ENCODE measurements around the gene ANKFY1.
"Not testable (repeated sequence)": the region's sequence is repeated elsewhere in the genome, so short reads cannot be mapped to it uniquely, and the experiment has no call there.

The ANKFY1 gene

DNA sequence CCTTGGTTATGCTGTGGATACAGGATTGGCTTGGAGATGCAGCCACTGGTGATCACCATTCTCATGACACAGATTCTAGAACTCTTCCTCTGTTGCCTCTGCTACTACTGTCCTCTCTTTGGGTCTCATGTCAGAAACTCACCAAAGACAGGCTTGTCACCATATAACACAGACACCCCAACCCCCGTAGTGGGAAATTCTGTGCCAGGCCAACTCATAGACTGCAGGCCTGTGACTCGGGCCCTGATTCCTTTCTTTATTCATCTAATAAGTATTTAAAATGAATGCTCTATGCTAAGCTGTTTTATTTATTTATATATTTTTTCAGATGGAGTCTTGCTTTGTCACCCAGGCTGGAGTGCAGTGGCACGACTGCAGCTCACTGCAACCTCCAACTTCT is 111.3 kb downstream of the ANKFY1 start:
- no peak for DNase-seq

DNA sequence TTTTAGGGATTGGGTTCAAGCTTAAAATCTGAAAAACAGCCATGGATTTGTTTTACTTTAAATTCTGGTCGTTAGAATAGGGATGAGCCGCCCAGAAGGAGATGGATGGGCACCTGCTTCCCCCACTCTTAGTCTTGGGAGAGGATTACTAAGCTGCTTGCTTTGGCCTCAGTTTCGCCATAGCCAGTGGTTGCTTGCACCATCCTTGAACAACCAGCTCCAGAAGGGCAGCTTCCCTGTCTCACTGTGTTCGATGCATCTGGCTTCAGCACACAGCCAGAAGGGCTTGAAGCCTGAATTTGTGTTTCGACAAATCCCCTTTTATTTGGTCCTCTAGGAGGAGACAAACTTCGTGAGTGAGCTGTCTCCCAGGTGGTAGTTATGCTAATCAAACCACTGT is 113.7 kb downstream of the ANKFY1 start:
- DNase-seq, result no peak

DNA sequence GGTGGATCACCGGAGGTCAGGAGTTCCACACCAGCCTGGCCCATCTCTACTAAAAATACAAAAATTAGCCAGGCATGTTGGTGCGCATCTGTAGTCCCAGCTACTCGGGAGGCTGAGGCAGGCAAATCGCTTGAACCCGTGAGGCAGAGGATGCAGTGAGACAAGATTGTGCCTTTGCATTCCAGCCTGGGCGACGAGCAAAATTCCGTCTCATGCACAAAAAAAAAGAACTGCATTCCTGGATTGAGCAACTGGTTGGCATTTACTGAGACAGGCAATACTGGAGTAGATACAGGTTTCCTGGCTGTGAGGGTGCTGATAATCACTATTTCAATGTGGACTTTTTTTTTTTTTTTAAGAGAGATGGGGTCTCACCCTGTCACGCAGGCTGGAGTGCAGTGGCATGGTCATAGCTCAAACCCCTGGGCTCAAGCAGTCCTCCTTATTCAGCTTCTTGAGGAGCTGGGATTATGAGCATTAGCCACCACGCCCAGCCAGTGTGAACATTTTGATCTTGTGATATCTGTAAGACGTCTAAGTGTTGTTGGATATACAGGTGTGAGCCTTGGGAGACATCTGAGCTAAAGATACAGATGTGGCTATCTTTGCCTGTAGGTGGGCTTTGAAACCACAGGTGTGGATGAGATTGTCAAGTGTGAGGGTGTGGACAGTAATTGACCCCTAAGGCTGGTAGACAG is 115.0 kb downstream of the ANKFY1 start:
- DNase-seq, result no peak

DNA sequence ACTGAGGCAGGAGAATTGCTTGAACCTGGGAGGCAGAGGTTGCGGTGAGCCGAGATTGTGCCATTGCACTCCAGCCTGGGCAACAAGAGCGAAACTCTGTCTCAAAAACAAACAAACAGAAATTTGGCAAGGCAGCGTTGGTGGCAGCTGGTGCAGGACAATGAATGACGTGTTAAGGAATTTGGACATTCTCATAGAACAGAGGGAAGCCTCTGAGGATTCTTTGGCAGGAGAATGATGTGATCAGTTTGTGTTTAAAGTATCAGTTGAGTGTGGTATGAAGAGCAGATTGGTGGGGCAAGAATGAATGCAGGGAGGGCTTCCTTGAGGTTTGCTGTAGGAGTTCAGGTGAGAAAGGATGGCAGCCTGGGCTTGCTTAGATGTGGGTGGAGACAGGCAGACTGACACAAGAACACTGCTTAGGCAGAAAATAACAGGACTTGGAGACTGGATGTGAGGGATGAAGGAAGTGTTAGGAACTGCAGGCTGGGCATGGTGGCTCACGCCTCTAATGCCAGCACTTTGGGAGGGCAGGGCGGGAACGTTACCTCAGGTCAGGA is 115.9 kb downstream of the ANKFY1 start:
- no peak for DNase-seq

DNA sequence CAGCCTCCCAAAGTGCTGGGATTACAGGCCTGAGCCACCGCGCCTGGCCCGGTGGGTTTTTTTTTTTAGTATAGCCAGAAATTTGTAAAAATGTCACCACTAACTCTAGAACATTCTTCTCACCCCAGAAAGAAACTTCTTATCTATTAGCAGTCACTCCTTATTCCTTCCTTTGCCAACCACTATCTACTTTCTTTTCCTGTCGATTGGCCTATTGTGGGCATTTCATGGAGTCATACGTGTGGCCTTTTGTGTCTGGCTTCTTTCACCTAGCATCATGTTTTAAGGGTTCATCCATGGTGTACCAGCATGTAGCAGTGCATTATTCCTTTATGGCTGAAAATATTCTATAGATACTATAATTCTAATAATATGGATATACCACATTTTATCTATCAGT is 117.1 kb downstream of the ANKFY1 start:
- DNase-seq, result no peak

DNA sequence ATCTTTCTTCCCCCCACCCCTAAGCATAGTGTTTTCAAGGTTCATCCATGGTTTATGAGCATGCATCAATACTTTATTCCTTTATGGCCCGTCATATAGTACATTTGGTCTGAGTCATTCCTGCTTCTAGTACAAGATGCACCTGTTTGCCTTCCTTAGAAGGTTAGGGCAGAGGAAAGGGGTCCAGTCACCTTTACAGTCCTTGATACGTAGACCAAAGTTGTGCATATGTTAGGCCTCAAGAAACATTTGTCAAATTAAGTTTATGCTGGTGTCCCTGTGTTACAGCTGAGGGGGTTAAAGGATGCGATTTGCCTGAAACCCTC is 119.4 kb downstream of the ANKFY1 start:
- no peak for DNase-seq

DNA sequence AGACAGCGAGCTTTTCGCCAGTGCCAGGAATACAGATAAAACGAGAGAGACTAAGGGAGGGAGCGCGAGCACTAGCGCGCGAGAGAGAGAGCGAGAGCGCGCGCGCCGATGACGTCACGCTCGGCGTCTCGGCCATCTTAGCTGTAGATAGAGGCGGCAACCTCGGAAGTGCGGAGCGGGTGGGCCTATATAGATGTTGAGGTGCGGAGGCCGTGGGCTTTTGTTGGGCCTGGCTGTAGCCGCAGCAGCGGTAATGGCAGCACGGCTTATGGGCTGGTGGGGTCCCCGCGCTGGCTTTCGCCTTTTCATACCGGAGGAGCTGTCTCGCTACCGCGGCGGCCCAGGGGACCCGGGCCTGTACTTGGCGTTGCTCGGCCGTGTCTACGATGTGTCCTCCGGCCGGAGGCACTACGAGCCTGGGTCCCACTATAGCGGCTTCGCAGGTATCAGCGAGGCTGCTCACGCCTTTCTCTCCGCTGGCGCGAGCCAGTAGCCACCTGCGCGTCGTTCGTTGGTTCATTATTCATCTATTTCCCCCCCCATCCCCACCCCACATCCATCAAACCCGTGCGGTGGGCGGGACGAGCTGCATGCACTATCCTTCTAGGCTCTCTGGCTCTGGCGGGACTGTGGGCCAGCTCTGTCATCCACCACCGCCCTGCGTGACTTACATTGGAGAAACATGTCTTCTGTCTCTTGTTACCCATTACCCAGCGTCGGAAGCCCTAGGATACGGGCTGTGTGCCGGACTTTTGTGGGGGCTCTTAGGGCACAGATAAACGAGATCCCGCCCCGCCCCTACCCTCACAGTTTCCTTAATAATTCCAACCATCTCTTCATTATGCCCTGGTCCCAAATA is 120.0 kb downstream of the ANKFY1 start:
- peak; percentile 91 to 94 for DNase-seq

DNA sequence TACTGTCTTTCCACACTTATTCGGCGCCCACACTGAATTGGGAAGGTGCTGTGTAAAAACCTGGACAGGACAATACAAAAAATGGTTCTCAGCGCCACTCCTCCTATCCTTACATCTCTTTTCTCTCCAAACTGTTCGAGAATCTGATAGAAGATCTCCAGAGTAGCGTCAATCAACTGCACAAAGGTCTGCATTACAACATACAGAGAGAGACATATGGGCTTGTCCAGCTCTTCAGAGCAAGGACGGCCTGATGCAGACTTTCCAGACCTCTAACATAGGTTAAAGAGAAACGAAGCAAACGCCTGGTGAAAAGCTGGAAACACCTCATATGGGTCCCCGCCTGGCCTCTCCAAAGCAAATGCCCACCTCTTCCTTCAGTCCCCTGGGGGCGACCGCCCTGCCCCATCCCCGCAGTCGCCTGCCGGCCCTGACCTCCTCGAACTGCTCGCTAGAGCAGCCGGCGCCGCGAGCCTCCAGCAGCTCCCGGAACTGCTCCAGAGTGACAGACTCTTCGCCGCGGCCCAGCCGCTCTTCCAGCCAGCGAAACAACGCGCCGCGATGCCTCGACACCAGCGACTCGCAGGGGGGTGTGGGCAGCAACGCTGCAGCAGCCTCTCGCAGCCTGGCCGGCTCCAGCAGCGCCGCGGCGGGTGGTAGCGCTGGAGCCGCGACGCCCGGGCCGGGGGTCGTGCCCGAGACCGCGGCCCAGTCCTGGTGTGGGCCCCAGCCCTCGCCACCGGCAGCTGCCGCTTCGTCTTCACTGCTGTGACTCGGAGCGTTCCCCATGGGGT is 121.5 kb downstream of the ANKFY1 start:
- no peak for DNase-seq

DNA sequence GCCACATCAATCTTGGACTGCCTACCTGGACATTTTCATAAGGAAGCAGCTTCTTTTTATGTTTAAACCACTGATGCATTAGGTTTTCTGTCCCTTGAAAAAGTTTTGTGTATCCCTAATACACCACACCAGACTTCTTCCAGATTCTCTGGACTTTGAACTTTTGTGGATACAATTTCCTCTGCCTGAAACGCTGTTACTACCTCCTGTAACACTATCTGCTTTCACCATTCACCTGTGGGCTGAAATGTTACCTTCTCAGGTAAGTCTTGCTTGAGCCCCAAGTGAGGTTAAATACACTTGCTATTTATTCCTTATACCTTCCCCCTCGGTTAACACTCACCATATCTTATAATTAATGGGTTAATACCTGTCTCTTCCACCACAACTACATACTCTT is 123.7 kb downstream of the ANKFY1 start:
- DNase-seq, result no peak

DNA sequence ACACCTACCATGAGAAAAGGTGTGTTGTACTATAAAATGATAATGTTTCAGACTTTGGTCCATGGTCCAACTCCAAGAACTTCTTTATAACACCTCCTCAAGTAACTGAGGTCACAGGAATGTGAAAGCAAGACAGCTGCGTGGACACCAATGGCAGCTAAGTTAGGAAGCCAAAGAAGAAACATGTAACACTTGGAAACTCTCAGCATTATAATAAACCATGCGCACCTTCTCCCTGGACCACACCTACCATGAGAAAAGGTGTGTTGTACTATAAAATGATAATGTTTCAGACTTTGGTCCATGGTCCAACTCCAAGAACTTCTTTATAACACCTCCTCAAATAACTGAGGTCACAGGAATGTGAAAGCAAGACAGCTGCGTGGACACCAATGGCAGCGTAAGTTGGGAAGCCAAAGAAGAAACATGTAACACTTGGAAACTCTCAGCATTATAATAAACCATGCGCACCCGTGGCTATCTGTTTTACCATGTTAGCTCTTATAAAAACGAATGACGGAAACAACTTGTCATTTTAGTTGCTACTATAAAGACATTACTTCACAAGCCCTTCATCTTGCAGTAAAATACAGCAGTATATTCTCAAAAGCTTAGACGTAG is 124.8 kb downstream of the ANKFY1 start:
- not testable (repeated sequence) for DNase-seq

DNA sequence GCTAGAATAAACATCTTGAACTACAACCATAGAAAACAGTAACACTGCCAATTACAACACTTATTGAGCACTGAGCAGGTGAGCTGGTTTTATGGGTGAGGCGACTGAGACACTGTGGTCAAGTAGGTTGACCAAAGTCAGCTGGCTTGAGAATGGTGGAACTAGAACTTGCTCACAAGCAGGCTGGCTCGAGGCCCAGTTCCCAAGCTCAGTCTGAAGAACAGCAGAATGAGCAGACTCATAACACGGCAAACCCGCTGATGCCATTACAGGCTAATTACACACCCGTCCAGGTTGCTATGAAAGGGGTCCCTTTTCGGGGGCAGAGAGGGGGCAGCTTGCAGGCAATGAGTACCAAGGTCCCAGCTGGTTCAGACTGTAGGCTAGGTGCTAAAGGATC is 127.4 kb downstream of the ANKFY1 start:
- DNase-seq, result no peak

DNA sequence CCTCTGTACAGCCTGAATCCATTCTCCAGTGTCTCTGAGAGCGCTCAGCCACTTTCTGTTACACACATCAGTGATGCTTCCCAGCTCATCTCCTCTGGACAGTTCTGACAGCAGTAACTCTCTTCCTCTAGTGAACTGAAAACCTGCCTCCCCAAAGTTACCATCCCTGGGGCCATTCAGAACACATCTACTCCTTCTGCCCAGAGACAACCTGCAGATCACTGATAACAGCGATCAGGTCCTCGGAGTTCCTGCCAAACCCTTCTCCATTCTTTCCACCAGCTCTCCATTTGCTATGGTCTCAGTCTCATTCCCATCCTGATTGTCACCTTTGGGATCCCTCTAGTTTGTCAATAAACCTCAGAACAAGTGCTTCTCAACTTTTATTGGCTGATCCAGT is 128.3 kb downstream of the ANKFY1 start:
- DNase-seq, result no peak

DNA sequence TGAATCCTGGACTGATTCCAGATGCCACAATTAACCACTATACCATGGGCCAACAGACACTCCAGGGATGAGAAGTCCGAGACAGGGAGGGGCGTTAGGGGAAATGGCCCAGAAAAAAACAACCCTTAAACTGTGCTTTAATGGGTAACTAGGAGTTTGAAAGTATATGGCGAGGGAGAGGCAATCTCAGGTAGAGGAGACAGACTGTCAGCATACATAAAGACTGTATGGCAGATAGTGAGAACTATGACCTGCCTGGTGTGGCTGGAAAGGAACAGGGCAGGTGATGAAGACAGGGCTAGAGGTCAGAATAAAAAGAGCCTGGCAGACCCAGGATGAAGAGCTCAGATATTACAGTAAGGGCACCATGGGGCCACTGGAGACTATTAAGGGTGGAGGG is 129.1 kb downstream of the ANKFY1 start:
- no peak for DNase-seq

DNA sequence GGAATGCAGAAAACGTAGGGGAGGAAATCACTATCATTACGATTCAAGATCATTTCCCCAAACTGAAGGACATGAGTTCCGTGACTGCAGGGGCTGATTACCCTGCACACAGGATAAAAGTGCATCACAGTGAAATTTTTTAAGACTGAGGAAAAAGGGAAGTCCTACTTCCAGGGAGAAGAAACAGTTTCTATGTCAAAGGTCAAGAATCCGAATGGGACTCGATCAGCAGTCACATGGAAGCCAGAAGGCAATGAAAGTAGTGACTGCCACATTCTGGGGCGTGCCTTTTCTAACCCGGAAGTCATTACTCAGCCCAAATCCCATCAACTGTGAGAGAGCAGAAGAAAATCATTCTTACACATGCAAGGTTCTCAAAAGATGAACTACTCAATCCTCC is 133.1 kb downstream of the ANKFY1 start:
- peak in 1 of 2 donors; percentile 29 for DNase-seq

DNA sequence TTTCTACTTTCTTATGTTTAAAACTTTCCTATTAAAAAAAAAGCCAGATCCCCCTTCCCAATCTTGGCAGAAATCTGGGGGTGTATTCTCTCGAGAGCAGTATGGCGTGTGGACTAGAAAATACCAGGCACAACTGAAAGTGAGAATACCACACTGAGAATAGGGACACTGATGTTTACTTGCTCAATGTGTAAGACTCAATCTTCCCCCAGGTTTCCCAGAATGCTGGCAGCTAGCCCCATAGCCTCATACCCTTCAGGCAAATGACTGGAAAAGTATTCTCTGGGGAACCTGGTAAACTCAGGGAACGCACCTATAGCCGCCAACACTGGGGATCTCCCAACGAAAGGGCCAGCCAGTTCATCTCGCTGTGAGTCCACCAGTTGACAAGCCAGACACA is 136.2 kb downstream of the ANKFY1 start:
- DNase-seq, result no peak

DNA sequence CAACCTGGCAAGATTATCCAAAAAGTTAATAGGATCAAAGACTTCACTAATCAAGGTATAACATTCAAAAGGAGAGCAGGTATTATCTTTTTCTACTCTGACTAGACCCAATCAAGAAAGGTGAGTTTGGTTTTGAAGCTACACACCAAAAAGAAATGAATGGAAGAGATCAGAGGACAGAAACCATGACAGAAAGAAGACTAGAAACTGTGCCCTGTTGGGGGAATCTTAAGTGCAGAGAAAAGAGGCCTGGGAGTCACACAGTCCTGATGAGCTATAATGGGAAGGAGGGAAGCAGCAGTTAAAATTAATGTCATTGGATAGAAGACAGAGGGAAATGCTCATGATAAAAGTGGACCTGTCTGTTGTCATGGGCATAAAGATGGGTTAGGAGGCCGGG is 138.2 kb downstream of the ANKFY1 start:
- no peak for DNase-seq

DNA sequence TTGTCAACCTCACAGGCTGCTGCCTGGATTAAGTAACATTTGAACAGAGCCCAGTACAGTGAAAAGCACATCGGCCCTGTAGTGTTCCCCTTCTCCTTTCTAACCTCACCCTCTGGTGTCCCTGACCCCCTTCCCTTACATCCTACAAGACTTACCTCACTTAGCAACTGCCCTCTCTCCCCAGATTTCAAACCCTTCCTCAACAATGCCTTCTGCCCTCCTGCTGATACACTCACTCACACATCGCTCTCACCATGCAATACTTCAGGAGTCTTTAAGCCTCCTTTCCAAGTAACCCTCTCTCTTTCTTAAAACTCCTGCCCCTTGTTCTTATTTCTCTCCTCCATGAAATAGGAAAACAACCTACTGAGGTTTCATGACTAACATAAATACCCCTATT is 138.8 kb downstream of the ANKFY1 start:
- DNase-seq, result no peak

DNA sequence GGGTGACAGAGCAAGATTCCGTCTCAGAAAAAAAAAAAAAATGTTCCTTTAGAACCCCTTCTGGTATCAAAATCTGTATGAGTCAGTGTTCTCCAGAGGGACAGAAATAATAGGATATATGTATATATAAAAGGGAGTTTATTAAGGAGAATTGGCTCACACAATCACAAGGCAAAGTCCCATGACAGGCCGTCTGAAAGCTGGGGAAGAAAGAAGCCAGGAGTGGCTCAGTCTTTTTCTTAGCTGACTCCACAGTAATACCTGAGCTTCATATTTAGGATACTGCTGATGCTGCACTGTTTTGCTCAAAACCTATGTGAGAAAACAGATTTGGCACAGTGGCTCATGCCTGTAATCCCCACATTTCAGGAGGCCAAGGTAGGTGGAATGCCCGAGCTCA is 143.4 kb downstream of the ANKFY1 start:
- no peak for DNase-seq

DNA sequence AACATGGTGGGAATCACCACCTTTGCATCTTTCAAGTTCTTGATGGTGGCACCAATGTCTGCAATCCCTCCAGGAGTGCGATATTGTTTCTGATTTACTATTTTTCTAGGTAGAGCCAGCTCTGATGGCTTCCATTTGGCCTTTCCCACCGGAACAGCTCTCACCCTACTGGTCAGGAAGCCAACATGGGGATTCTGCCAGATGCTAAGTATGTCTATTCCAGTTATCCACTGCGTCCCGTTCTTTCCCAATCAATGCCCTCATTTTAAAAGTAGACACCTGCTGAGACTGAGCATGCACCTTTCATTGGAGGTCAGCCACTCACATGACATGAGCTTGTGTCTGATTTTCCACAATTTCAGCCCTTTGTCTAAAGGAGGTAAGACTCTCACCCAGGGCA is 144.5 kb downstream of the ANKFY1 start:
- no peak for DNase-seq

DNA sequence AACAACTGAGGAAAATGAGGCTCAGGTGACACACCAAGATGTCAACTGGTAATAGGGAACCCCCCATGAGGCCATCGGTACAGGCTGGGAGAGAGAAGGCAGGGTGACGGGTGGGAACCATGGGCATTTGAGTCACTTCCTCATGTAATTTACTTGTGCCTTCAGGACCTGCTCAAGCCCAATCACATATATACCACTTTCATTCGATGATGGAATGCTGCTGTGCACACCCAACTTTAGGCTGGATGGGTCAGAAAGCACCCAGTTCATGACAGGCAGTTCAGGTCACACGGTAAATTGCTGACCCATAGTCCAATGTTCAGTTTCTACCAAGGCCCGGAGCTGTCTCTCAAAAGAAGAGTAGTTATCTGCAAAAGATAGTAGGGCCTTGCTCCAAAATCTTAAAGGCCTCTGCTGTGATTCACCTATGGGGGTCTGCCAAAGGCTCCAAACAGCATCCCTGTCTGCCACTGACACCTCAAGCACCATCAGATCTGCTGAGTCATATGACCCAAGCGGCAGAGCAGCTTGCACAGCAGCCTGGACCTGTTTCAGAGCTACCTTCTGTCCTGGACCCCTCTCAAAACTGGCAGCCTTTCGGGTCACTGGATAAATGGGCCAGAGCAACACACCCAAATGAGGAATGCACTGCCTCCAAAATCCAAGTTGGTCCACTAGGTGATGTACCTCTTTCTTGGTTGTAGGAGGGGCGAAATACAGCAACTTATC is 145.6 kb downstream of the ANKFY1 start:
- no peak for DNase-seq

DNA sequence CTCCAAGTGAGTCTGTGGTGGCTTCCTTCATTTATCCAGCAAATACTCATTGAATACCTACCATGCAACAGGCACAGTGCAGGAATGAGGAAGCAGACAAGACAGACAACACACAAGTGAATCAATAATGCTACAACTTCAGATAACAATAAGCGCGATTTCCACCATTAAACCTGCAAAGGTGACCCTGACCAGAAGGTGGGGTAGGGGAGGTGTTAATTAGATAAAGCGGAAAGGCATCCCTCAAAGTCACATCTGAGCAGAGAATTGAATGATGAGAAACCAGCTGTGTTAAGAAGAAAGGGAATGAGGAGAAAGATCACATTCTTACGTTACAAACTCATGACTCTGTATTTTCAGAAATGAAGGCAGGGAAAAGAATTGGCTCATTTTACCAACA is 147.3 kb downstream of the ANKFY1 start:
- no peak for DNase-seq

Measured in CD4-positive, alpha-beta T cell treated with Interleukin-1 beta for 1 hour (primary cell).